HEK293 (cell line): ENCODE data around the gene FABP7.

Source experiments
- CTCF ChIA-PET: fragments of 350-600 bp; formaldehyde crosslinking; extraction: SDS; loops from one replicate; lab custom pipeline; 2021; ENCODE audit warnings: antibody characterized with exemption; lab: Yijun Ruan, JAX
- POLR2A ChIA-PET: fragments of 300-600 bp; formaldehyde crosslinking; extraction: SDS; loops from one replicate; lab custom pipeline; 2020; ENCODE audit warnings: antibody characterized with exemption, inconsistent platforms; lab: Yijun Ruan, JAX
- H3K27ac ChIP-seq: fragments of 200-500 bp; sonication (Bioruptor generic); 2 replicates; pipeline ENCODE4 v1.5.1; 2014; ENCODE audit warnings: low read depth, low read length, control low read depth, inconsistent platforms; ENCODE audit errors: extremely low read depth
- H3K36me3 ChIP-seq, 2 experiments: fragments of 200-500 bp in 1 of 2; sonication (Bioruptor generic) in 1 of 2; 1 replicate in 1 of 2; 2 replicates in 1 of 2; pipeline ENCODE4 v1.5.1; 2014 to 2017; ENCODE audit warnings: inconsistent platforms in 2 of 2, low read length in 2 of 2; ENCODE audit not compliant: control insufficient read depth in 2 of 2, insufficient read depth in 1 of 2
- H3K4me1 ChIP-seq: fragments of 200-500 bp; sonication (Bioruptor generic); 2 replicates; pipeline ENCODE4 v1.5.1; 2014; ENCODE audit warnings: mild to moderate bottlenecking, low read length, inconsistent platforms; ENCODE audit not compliant: control insufficient read depth, insufficient read depth
- H3K4me3 ChIP-seq: 2 replicates; pipeline ENCODE4 v1.5.1; 2011; ENCODE audit warnings: low read depth, mild to moderate bottlenecking, control low read depth, low read length, moderate library complexity
- H3K9me3 ChIP-seq: fragments of 200-500 bp; sonication (Bioruptor generic); 2 replicates; pipeline ENCODE4 v1.5.1; 2014; ENCODE audit warnings: low read depth, low read length, inconsistent platforms; ENCODE audit not compliant: control insufficient read depth, insufficient read depth
- GFI1B ChIP-seq: fragments of 450-650 bp; formaldehyde crosslinking; IDR thresholded peaks from 2 replicates; pipeline ENCODE4 v1.5.1; 2016; ENCODE audit warnings: missing biosample characterization, missing genetic modification characterization
- GLIS2 ChIP-seq: fragments of 450-650 bp; formaldehyde crosslinking; IDR thresholded peaks from 2 replicates; pipeline ENCODE4 v1.5.1; 2016; ENCODE audit warnings: missing biosample characterization, missing genetic modification characterization
- KLF16 ChIP-seq: fragments of 450-650 bp; formaldehyde crosslinking; IDR thresholded peaks from 2 replicates; pipeline ENCODE4 v1.5.1; 2017; ENCODE audit warnings: missing biosample characterization, missing genetic modification characterization
- KLF9 ChIP-seq: fragments of 450-650 bp; formaldehyde crosslinking; IDR thresholded peaks from 2 replicates; pipeline ENCODE4 v1.5.1; 2016; ENCODE audit warnings: missing biosample characterization, missing genetic modification characterization, low read depth
- ZBTB1 ChIP-seq: fragments of 450-650 bp; formaldehyde crosslinking; IDR thresholded peaks from 2 replicates; pipeline ENCODE4 v1.5.1; 2016; ENCODE audit warnings: missing biosample characterization, missing genetic modification characterization
- ZBTB21 ChIP-seq: fragments of 450-650 bp; formaldehyde crosslinking; IDR thresholded peaks from 2 replicates; pipeline ENCODE4 v1.5.1; 2017; ENCODE audit warnings: missing biosample characterization, missing genetic modification characterization
- ZFP37 ChIP-seq: fragments of 450-650 bp; formaldehyde crosslinking; IDR thresholded peaks from 2 replicates; pipeline ENCODE4 v1.5.1; 2016; ENCODE audit warnings: missing biosample characterization, missing genetic modification characterization
- ZNF211 ChIP-seq: fragments of 450-650 bp; formaldehyde crosslinking; IDR thresholded peaks from 2 replicates; pipeline ENCODE4 v1.5.1; 2016; ENCODE audit warnings: low read depth, missing biosample characterization, missing genetic modification characterization
- ZNF214 ChIP-seq: fragments of 450-650 bp; formaldehyde crosslinking; IDR thresholded peaks from 2 replicates; pipeline ENCODE4 v1.5.1; 2017; ENCODE audit warnings: missing biosample characterization, mild to moderate bottlenecking, missing genetic modification characterization, borderline replicate concordance
- ZNF274 ChIP-seq, 2 experiments: fragments of 200-500 bp in 1 of 2; fragments of 450-650 bp in 1 of 2; sonication (Bioruptor generic) in 1 of 2; formaldehyde crosslinking in 1 of 2; IDR thresholded peaks; 2 replicates each; pipeline versions ENCODE4 v1.5.1 to v1.6.1; 2014 to 2016; ENCODE audit warnings: borderline replicate concordance in 1 of 2, inconsistent platforms in 1 of 2, low read length in 1 of 2, missing biosample characterization in 1 of 2, missing genetic modification characterization in 1 of 2
- ZNF354C ChIP-seq: fragments of 450-650 bp; formaldehyde crosslinking; IDR thresholded peaks from 2 replicates; pipeline ENCODE4 v1.5.1; 2016; ENCODE audit warnings: missing biosample characterization, missing genetic modification characterization, low read depth, borderline replicate concordance
- ZNF366 ChIP-seq: fragments of 450-650 bp; formaldehyde crosslinking; conservative IDR thresholded peaks from 2 replicates; pipeline ENCODE4 v1.5.1; 2016; ENCODE audit warnings: missing biosample characterization, missing genetic modification characterization
- ZNF510 ChIP-seq: fragments of 450-650 bp; formaldehyde crosslinking; IDR thresholded peaks from 2 replicates; pipeline ENCODE4 v1.5.1; 2018; ENCODE audit warnings: mild to moderate bottlenecking, missing genetic modification characterization, missing biosample characterization; ENCODE audit not compliant: insufficient replicate concordance
- ZNF571 ChIP-seq: fragments of 450-650 bp; formaldehyde crosslinking; IDR thresholded peaks from 2 replicates; pipeline ENCODE4 v1.5.0; 2017; ENCODE audit warnings: missing biosample characterization, missing genetic modification characterization
- ZNF596 ChIP-seq: fragments of 450-650 bp; IDR thresholded peaks from 2 replicates; pipeline ENCODE4 v1.5.0; 2018; ENCODE audit warnings: missing biosample characterization, mild to moderate bottlenecking, missing genetic modification characterization, moderate library complexity
- ZNF600 ChIP-seq: fragments of 450-650 bp; formaldehyde crosslinking; IDR thresholded peaks from 2 replicates; pipeline ENCODE4 v1.5.1; 2016; ENCODE audit warnings: missing biosample characterization, missing genetic modification characterization
- ZNF677 ChIP-seq: fragments of 450-650 bp; IDR thresholded peaks from 2 replicates; pipeline ENCODE4 v1.5.0; 2018; ENCODE audit warnings: missing biosample characterization, mild to moderate bottlenecking, missing genetic modification characterization, moderate library complexity
- ZNF707 ChIP-seq: fragments of 450-650 bp; formaldehyde crosslinking; IDR thresholded peaks from 2 replicates; pipeline ENCODE4 v1.5.1; 2016; ENCODE audit warnings: missing biosample characterization, missing genetic modification characterization
- ZNF776 ChIP-seq: fragments of 450-650 bp; formaldehyde crosslinking; IDR thresholded peaks from 2 replicates; pipeline ENCODE4 v1.5.0; 2017; ENCODE audit warnings: missing biosample characterization, missing genetic modification characterization, borderline replicate concordance
- ZSCAN23 ChIP-seq: fragments of 450-650 bp; formaldehyde crosslinking; IDR thresholded peaks from 2 replicates; pipeline ENCODE4 v1.5.1; 2016; ENCODE audit warnings: missing biosample characterization, missing genetic modification characterization
- TF ChIP-seq, protein P1 (sequence below): fragments of 450-650 bp; formaldehyde crosslinking; IDR thresholded peaks from 2 replicates; pipeline ENCODE4 v1.5.1; 2016; ENCODE audit warnings: missing biosample characterization, missing genetic modification characterization
- TF ChIP-seq, protein P2 (sequence below): fragments of 450-650 bp; formaldehyde crosslinking; IDR thresholded peaks from 2 replicates; pipeline ENCODE4; 2016; ENCODE audit warnings: missing biosample characterization, missing genetic modification characterization
- TF ChIP-seq, protein P3 (sequence below): fragments of 450-650 bp; formaldehyde crosslinking; IDR thresholded peaks from 2 replicates; pipeline ENCODE4 v1.5.1; 2017; ENCODE audit warnings: missing biosample characterization, missing genetic modification characterization
- TF ChIP-seq, protein P4 (sequence below): sonication (generic); formaldehyde crosslinking; IDR thresholded peaks from 2 replicates; pipeline ENCODE4 v1.8.1; 2022; ENCODE audit warnings: mild to moderate bottlenecking, moderate library complexity, missing genetic modification reagents
- TF ChIP-seq, protein P5 (sequence below): fragments of 450-650 bp; formaldehyde crosslinking; IDR thresholded peaks from 2 replicates; pipeline ENCODE4 v1.5.1; 2016; ENCODE audit warnings: missing biosample characterization, missing genetic modification characterization

The FABP7 gene

DNA sequence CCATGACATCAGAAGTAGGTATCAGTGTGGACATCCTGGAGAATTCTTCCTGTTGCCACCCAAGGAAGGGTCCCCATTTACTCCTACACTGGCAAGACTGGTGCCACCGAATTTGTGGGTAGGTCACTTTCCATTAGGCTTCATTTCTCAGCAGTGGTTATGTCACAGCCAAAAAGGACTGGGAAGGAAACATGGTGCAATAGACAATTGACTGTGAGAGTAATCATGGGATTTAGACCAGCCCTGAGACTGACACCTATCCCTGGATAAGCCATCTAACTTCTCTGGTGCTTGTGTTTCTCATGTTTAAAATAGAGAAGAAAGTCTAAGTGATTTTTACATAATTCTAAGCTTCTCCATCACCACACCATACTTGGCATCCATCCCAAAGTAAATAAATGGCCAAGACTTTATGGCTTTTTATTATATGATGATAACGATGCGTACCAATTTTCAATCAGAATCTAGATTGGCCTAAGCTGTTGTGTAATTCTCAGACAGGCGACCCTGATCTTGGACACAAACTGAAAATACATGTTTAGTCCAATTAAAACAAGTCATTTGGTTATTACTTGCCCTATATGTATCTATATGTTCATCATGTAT, 19.7 kb downstream of the FABP7 start:
- no peak overlapping the region for H3K27ac ChIP-seq
- CTCF ChIA-PET: interaction anchor here (1.8 to 3.3 kb wide), 3 partner anchors 10 to 68 kb away, joined by 8 to 16 read pairs (median 11); partner anchors contain the start of gene SMPDL3A
- no peak overlapping the region for H3K4me3 ChIP-seq
- H3K9me3 ChIP-seq: no peaks in the 10 kb centered on the region
- H3K4me1 ChIP-seq: peaks cover 3% of the 10 kb centered on the region; the same call in 1 of the 2 replicates
- H3K36me3 ChIP-seq: peaks cover 0 to 4% of the 10 kb centered on the region in 2 experiments; a peak in 1 of 3 replicates
- TF ChIP-seq ZSCAN23 (no peak), ZNF366 (no peak), ZBTB1 (tag by site-specific recombination) (no peak), KLF9 (tag by site-specific recombination) (no peak), GLIS2 (tag by site-specific recombination) (no peak), ZNF214 (tag by site-specific recombination) (no peak), ZNF274 (IDR thresholded peaks at IDR 0.05; ENCODE audit: low read length) (no peak), ZNF274 (tag by site-specific recombination; IDR thresholded peaks at IDR 0.05; ENCODE audit: borderline replicate concordance) (no peak), ZNF510 (tag by site-specific recombination) (no peak), ZNF776 (tag by site-specific recombination) (no peak), ZNF354C (no peak), GFI1B (no peak), ZNF571 (tag by site-specific recombination) (no peak), ZNF600 (tag by site-specific recombination) (no peak), ZNF707 (tag by site-specific recombination) (no peak), ZFP37 (tag by site-specific recombination) (no peak)
- TF ChIP-seq, protein P1, sequence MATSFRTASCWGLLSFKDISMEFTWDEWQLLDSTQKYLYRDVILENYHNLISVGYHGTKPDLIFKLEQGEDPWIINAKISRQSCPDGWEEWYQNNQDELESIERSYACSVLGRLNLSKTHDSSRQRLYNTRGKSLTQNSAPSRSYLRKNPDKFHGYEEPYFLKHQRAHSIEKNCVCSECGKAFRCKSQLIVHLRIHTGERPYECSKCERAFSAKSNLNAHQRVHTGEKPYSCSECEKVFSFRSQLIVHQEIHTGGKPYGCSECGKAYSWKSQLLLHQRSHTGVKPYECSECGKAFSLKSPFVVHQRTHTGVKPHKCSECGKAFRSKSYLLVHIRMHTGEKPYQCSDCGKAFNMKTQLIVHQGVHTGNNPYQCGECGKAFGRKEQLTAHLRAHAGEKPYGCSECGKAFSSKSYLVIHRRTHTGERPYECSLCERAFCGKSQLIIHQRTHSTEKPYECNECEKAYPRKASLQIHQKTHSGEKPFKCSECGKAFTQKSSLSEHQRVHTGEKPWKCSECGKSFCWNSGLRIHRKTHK (tag by site-specific recombination): no peak
- TF ChIP-seq, protein P2, sequence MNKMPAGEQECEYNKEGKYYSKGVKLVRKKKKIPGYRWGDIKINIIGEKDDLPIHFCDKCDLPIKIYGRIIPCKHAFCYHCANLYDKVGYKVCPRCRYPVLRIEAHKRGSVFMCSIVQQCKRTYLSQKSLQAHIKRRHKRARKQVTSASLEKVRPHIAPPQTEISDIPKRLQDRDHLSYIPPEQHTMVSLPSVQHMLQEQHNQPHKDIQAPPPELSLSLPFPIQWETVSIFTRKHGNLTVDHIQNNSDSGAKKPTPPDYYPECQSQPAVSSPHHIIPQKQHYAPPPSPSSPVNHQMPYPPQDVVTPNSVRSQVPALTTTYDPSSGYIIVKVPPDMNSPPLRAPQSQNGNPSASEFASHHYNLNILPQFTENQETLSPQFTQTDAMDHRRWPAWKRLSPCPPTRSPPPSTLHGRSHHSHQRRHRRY: no peak
- TF ChIP-seq, all 188 proteins: peak for 0
- POLR2A ChIA-PET: no interaction called here

DNA sequence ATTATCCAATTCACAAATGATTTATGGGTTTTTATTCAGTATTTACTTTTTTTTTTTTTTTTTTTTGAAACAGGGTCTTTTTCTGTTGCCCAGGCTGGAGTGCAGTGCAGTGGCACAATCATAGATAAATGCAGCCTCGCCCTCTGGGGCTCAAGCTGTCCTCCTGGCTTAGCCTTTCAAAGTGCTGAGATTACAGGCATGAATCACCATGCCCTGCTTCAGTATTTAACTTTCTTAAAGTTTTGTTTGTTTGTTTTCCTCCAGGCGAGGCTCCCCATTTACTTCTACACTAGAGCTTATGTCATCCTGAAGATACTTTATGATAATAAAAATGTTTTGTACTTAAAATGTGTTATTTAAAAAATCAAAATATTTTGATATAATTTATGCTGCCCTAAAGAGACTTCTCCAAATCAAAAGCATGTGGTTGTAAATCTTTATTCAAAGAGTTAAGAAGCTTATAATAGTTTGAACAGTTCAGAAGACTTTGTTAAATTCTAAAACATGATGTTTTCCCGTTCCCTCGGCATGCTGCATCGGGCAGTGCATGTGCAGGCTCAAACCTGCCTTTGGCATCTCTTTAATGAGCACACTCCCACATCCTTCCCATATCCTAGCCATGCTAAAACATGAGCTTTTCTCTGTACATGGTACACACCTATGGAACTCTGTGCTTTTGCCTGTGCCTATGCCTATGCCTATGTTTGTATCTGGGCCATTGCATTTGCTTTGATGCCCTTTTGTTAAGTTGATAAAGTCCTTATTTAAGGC, 20.6 kb downstream of the FABP7 start:
- H3K9me3 ChIP-seq: no peaks in the 10 kb centered on the region
- H3K4me3 ChIP-seq: no peak overlapping the region
- H3K36me3 ChIP-seq: peaks cover 0 to 4% of the 10 kb centered on the region in 2 experiments; a peak in 1 of 3 replicates
- ChIA-PET POLR2A (no interaction called here), CTCF (interaction anchor here (0.6 to 3.3 kb wide), 3 partner anchors 11 to 147 kb away, joined by 3 to 16 read pairs (median 4); partner anchors contain the start of gene SMPDL3A)
- H3K4me1 ChIP-seq: peaks cover 3% of the 10 kb centered on the region; the same call in 1 of the 2 replicates
- H3K27ac ChIP-seq: no peak overlapping the region
- TF ChIP-seq ZNF211 (tag by site-specific recombination): no peak
- TF ChIP-seq, protein P3, sequence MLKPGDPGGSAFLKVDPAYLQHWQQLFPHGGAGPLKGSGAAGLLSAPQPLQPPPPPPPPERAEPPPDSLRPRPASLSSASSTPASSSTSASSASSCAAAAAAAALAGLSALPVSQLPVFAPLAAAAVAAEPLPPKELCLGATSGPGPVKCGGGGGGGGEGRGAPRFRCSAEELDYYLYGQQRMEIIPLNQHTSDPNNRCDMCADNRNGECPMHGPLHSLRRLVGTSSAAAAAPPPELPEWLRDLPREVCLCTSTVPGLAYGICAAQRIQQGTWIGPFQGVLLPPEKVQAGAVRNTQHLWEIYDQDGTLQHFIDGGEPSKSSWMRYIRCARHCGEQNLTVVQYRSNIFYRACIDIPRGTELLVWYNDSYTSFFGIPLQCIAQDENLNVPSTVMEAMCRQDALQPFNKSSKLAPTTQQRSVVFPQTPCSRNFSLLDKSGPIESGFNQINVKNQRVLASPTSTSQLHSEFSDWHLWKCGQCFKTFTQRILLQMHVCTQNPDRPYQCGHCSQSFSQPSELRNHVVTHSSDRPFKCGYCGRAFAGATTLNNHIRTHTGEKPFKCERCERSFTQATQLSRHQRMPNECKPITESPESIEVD: peak; percentile 35; the same call in 1 of the 2 replicates
- no peak for TF ChIP-seq ZNF596 (tag by site-specific recombination)
- TF ChIP-seq, protein P4, sequence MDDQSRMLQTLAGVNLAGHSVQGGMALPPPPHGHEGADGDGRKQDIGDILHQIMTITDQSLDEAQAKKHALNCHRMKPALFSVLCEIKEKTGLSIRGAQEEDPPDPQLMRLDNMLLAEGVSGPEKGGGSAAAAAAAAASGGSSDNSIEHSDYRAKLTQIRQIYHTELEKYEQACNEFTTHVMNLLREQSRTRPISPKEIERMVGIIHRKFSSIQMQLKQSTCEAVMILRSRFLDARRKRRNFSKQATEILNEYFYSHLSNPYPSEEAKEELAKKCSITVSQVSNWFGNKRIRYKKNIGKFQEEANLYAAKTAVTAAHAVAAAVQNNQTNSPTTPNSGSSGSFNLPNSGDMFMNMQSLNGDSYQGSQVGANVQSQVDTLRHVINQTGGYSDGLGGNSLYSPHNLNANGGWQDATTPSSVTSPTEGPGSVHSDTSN (CRISPR knock-in tag): no peak
- no peak for TF ChIP-seq ZNF677
- no peak for TF ChIP-seq ZBTB21 (tag by site-specific recombination)
- TF ChIP-seq KLF16 (tag by site-specific recombination): no peak
- TF ChIP-seq, protein P5, sequence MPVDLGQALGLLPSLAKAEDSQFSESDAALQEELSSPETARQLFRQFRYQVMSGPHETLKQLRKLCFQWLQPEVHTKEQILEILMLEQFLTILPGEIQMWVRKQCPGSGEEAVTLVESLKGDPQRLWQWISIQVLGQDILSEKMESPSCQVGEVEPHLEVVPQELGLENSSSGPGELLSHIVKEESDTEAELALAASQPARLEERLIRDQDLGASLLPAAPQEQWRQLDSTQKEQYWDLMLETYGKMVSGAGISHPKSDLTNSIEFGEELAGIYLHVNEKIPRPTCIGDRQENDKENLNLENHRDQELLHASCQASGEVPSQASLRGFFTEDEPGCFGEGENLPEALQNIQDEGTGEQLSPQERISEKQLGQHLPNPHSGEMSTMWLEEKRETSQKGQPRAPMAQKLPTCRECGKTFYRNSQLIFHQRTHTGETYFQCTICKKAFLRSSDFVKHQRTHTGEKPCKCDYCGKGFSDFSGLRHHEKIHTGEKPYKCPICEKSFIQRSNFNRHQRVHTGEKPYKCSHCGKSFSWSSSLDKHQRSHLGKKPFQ (tag by site-specific recombination): no peak
